GM06990 (cell line): ENCODE measurements around the gene ALX4.

Experiments used
- DNase-seq: peaks from one replicate; pipeline ENCODE4 v3.0.0-alpha.2; 2011; ENCODE audit not compliant: insufficient read length; ENCODE audit errors: extremely low read depth
- H3K27me3 ChIP-seq: replicated peaks from 2 replicates; pipeline ENCODE4 v1.6.0; 2011; ENCODE audit warnings: low read length; ENCODE audit not compliant: control insufficient read depth, insufficient read depth
- H3K36me3 ChIP-seq: 2 replicates; pipeline ENCODE4 v1.5.1; 2011; ENCODE audit warnings: low read length; ENCODE audit not compliant: control insufficient read depth, insufficient read depth
- H3K4me3 ChIP-seq: replicated peaks from 2 replicates; pipeline ENCODE4 v1.5.1; 2011; ENCODE audit warnings: low read depth, mild to moderate bottlenecking, control low read depth, low read length
- TF ChIP-seq, protein P1 (sequence below): IDR thresholded peaks from 2 replicates; pipeline ENCODE4 v1.5.1; 2011; ENCODE audit warnings: low read length, control low read depth, mild to moderate bottlenecking, inconsistent platforms; ENCODE audit not compliant: insufficient read depth, poor library complexity, severe bottlenecking

The ALX4 gene

DNA sequence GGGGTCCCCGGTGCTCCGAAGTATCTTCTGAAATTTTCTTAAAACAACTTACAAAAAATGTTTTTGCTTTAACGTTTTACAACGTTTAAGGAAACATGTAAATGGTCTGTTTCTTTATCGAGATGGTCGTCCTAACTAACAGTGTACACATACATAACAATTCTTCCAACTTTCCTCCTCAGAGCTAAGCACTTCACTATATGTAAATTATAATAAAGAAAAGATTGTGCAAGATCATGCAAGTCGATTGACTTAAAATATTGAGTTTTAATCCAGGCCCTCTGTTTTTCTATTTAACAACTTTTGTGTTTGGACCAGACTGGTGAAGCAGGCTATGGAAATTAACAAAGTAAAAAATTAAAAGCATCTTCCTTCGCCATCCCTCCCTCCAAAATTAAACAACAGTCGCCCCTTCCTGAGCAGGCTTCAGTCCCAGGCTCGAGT, 4.9 kb downstream of the ALX4 start:
- Histone ChIP-seq H3K36me3 (no peaks in the 10 kb centered on the region), H3K27me3 (peaks cover 2% of the 10 kb centered on the region), H3K4me3 (no peak overlapping the region)
- TF ChIP-seq, protein P1, sequence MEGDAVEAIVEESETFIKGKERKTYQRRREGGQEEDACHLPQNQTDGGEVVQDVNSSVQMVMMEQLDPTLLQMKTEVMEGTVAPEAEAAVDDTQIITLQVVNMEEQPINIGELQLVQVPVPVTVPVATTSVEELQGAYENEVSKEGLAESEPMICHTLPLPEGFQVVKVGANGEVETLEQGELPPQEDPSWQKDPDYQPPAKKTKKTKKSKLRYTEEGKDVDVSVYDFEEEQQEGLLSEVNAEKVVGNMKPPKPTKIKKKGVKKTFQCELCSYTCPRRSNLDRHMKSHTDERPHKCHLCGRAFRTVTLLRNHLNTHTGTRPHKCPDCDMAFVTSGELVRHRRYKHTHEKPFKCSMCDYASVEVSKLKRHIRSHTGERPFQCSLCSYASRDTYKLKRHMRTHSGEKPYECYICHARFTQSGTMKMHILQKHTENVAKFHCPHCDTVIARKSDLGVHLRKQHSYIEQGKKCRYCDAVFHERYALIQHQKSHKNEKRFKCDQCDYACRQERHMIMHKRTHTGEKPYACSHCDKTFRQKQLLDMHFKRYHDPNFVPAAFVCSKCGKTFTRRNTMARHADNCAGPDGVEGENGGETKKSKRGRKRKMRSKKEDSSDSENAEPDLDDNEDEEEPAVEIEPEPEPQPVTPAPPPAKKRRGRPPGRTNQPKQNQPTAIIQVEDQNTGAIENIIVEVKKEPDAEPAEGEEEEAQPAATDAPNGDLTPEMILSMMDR: no peak
- DNase-seq: no peak

DNA sequence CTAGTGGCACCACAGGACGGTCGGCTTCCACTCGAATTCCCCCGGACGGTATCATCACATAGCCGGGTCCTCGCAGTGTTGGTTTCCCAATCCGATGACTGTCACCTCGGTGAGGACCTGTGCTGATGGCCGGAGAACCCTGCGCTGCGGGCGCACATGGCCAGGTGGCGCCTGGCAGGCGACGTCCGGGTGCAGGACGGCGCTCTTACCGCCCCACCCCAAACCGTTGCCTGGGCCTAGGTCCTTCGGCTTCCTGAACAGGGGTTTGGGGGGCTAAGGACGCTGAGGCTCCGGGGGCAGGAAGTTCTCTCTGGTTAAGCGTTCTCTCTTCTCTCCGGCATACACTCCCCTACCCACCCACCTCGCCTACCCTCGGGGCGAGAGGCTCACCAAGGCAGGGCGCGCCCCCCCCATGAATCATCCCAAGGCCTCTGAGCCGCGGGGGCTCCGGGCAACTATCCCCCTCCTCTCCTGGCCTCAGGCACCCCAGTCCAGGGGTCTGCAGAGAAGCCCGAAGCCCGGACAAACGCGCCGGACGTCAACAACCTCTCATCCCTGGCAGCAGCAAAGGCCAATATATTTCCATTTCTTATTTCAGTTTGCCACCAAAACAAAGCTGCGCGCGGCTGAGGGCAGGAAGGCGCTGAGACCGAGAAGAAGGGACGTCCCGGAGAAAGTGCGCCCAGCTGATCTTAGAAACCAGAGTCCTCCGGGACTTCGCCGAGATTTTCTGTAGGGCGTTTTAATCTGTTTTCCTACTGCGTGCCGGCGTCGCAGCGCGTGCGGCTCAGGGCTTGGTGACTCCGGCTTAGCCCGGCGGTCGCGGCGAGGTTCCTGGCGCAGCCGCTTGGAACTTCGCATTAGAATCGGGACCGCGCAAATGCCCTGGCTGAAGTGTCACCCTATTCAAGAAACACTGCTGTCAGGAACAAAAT, 5.6 kb downstream of the ALX4 start:
- TF ChIP-seq, protein P1: no peak
- DNase-seq: no peak
- H3K27me3 ChIP-seq: peaks cover 2% of the 10 kb centered on the region
- H3K36me3 ChIP-seq: no peaks in the 10 kb centered on the region
- no peak overlapping the region for H3K4me3 ChIP-seq

DNA sequence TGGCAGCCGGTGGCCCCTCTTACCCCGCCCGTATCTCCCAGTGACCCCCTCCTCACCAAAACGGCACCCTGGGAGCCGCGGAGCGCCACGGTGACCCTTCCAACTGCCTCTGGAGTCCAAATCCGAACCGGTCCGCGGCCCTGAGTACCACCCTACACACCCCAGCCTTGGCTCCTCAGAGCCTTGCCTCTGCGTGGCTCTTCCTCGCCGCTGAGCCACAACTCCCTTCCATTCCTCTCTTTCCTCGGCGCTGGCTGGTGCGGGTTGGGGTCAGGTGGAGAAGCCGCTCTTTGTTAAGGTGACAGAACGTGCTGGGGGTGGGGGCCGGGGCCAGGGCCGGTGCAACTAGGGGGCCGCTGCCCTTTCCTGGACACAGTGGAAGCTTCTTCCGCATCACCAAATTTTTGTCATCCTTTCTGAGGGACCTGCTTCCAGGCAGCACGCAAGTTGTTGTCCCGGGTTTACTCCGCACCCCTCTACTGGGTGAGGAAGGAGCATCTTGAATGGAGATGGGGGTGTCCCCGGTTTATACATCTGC, 6.5 kb downstream of the ALX4 start:
- H3K36me3 ChIP-seq: no peaks in the 10 kb centered on the region
- H3K4me3 ChIP-seq: no peak overlapping the region
- H3K27me3 ChIP-seq: peaks cover 2% of the 10 kb centered on the region
- no peak for DNase-seq
- TF ChIP-seq, protein P1: no peak

DNA sequence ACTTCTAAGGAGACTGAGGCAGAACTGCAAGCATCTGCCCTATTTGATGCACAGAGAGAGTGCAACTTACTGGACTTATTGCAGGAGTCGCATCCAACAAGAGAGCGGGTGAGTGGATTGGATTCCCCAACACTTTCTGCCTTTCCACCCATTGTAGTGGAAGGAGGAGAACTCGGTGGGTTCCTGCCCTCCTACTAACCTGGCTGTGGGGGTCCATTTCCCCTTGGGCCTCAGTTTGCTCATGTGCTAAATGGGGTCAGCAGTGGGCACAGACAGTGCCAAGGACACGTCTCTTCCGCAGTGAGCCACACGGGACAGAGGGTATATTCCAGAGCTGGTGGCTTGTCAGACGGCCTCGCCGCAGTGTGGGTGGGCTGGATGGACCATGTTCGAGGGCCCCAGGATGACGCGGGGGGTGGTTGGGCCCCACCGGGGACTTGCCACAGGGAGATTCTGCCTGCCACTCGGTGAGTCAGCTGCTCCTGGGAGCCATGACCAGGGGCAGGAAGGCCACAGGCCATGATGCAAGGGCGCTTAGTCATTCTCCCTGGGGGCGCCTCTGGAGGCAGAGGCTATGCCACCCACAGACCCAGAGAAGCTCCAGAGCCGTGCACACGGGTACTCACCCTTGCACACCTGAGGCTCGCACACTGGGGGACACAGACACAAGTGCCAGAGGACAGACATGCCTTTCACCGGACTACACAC, 8.2 kb downstream of the ALX4 start:
- DNase-seq: no peak
- TF ChIP-seq, protein P1: no peak
- H3K27me3 ChIP-seq: peaks cover 2% of the 10 kb centered on the region
- no peak overlapping the region for H3K4me3 ChIP-seq
- H3K36me3 ChIP-seq: no peaks in the 10 kb centered on the region

DNA sequence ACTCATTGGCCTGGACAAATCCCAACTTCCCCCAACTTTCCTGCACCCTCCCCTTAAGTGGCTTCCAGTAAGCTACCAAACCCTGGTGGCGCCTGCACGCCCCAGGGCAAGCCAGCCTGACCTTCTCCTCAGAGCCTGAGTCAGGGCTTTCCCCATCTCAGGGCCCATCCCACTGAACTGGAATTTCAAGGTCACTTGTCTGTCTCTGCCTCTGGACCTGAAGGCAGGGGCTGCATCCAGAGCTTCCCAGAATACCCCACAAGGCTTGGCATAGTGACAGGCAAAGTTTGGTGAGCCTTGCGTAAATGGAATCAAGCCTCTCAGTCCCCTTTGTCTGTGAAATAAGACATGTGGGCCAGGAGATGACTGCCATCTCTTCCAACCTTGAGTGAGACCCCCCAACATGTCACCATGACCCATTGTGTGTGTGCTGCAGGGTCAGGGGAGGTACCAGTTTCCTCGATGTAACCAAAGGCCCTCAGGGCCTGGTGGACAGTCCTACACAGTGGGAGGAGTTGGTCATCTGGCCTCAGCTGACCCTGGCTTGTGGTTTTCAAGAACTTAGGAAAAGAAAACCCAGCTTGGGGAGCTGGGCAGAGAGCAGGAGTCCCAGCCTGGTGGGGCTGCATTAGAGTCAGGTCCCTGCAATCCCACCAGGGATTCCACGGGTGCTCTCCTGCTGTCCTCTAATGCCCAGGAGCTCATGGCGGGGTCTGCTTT, 8.9 kb downstream of the ALX4 start:
- TF ChIP-seq, protein P1: no peak
- DNase-seq: no peak
- Histone ChIP-seq H3K36me3 (no peaks in the 10 kb centered on the region), H3K27me3 (peaks cover 2% of the 10 kb centered on the region), H3K4me3 (no peak overlapping the region)
